K562 (cell line): ENCODE data around the gene ZSCAN12. TPM values are rescaled to one million over a fixed set of nuclear protein-coding genes. Genes with fewer than 3 reads are reported as not detected.

Experiments
- BRF1 ChIP-seq: IDR thresholded peaks from 3 replicates; pipeline ENCODE4 v1.6.1; 2011; ENCODE audit warnings: borderline replicate concordance, mild to moderate bottlenecking; ENCODE audit not compliant: insufficient read length; ENCODE audit errors: extremely low read depth
- GABPA ChIP-seq: fragments of 200-800 bp; sonication (Bioruptor generic); conservative IDR thresholded peaks from 2 replicates; pipeline ENCODE4 v1.6.1; 2016; ENCODE audit warnings: low read depth, missing genetic modification characterization, missing compliant biosample characterization
- NBN ChIP-seq: fragments of 450-650 bp; IDR thresholded peaks from 2 replicates; pipeline ENCODE4 v1.6.1; 2016; ENCODE audit warnings: low read depth, mild to moderate bottlenecking
- NR0B1 ChIP-seq: fragments of 450-650 bp; IDR thresholded peaks from one replicate; pipeline ENCODE4 v1.6.1; 2018; ENCODE audit warnings: mild to moderate bottlenecking, moderate library complexity; ENCODE audit not compliant: partially characterized antibody
- NR2C1 ChIP-seq, 2 experiments: fragments of 450-650 bp; IDR thresholded peaks; 2 replicates each; pipeline ENCODE4 v1.6.1; 2017; ENCODE audit warnings: mild to moderate bottlenecking in 2 of 2, antibody characterized with exemption in 1 of 2, inconsistent platforms in 1 of 2, missing compliant biosample characterization in 1 of 2, missing genetic modification characterization in 1 of 2
- TAF15 ChIP-seq: fragments of 200-400 bp; formaldehyde crosslinking; IDR thresholded peaks from 2 replicates; pipeline ENCODE4 v1.6.1; 2017; ENCODE audit warnings: mild to moderate bottlenecking, low read depth, low read length, moderate library complexity
- THAP7 ChIP-seq: fragments of 250-450 bp; sonication (Bioruptor Pico); IDR thresholded peaks from 2 replicates; pipeline ENCODE4 v1.5.0; 2021
- ZNF707 ChIP-seq: fragments of 250-450 bp; sonication (Bioruptor Pico); conservative IDR thresholded peaks from 2 replicates; pipeline ENCODE4 v1.8.0; 2022; ENCODE audit warnings: inconsistent platforms, mild to moderate bottlenecking, moderate library complexity
- polyA plus RNA-seq, 8 experiments: library from polyadenylated mRNA; depleted of rRNA in 4 of 8; stranded (reverse) in 5 of 8; unstranded in 3 of 8; fragments of >200 nt; fragmentation: Nextera tagmentation in 2 of 8; fragmentation: Illumina TruSeq in 1 of 8; extraction: Ambion mirVana in 2 of 8; extraction: Trizol in 1 of 8; gene quantifications; 2 replicates each; pipeline versions ENCODE4 v1.2.1 to v1.2.3, GENCODE V29; 2011 to 2014; ENCODE audit warnings: inconsistent platforms in 1 of 8, missing spikeins in 1 of 8
- total RNA-seq, 7 experiments: library from RNA; depleted of rRNA in 6 of 7; stranded (reverse); fragments of >200 nt in 6 of 7; fragmentation: Illumina TruSeq in 2 of 7; extraction: Trizol in 2 of 7; gene quantifications; 2 replicates each; pipeline versions ENCODE4 v1.2.1 to v1.2.3, GENCODE V29; 2011 to 2021; ENCODE audit warnings: low replicate concordance in 1 of 7
- TF ChIP-seq, protein P1 (sequence below), 2 experiments: IDR thresholded peaks; 2 replicates each; pipeline ENCODE4 v1.6.1; 2012; ENCODE audit warnings: improper control_type of control experiment in 2 of 2, low read depth in 2 of 2, low read length in 2 of 2, borderline replicate concordance in 1 of 2
- TF ChIP-seq, protein P2 (sequence below): fragments of 450-650 bp; IDR thresholded peaks from 2 replicates; pipeline ENCODE4 v1.6.1; 2016; ENCODE audit warnings: low read depth
- TF ChIP-seq, protein P3 (sequence below), 2 experiments: fragments of 450-650 bp; conservative IDR thresholded peaks; 2 replicates each; pipeline ENCODE4 v1.6.1; 2017; ENCODE audit warnings: mild to moderate bottlenecking in 2 of 2, moderate library complexity in 2 of 2

Gene ZSCAN12
- total and polyA plus RNA-seq, 9 of the 15 experiments (the other 6 are each of a cell fraction or from before 2014, with no cell fraction given): 2.5 to 19.6 (median 12.5) TPM

GRCh38 chr6:28343898-28344677 is 55.5 kb downstream of the ZSCAN12 start (continued):
- TF ChIP-seq NR0B1: no peak
- TF ChIP-seq, protein P1, sequence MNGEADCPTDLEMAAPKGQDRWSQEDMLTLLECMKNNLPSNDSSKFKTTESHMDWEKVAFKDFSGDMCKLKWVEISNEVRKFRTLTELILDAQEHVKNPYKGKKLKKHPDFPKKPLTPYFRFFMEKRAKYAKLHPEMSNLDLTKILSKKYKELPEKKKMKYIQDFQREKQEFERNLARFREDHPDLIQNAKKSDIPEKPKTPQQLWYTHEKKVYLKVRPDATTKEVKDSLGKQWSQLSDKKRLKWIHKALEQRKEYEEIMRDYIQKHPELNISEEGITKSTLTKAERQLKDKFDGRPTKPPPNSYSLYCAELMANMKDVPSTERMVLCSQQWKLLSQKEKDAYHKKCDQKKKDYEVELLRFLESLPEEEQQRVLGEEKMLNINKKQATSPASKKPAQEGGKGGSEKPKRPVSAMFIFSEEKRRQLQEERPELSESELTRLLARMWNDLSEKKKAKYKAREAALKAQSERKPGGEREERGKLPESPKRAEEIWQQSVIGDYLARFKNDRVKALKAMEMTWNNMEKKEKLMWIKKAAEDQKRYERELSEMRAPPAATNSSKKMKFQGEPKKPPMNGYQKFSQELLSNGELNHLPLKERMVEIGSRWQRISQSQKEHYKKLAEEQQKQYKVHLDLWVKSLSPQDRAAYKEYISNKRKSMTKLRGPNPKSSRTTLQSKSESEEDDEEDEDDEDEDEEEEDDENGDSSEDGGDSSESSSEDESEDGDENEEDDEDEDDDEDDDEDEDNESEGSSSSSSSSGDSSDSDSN (IDR thresholded peaks at IDR 0.05; ENCODE audit: borderline replicate concordance in 1 of 2, low read depth in 2 of 2, low read length in 2 of 2): no peak
- TF ChIP-seq ZNF707: no peak
- TF ChIP-seq, protein P2, sequence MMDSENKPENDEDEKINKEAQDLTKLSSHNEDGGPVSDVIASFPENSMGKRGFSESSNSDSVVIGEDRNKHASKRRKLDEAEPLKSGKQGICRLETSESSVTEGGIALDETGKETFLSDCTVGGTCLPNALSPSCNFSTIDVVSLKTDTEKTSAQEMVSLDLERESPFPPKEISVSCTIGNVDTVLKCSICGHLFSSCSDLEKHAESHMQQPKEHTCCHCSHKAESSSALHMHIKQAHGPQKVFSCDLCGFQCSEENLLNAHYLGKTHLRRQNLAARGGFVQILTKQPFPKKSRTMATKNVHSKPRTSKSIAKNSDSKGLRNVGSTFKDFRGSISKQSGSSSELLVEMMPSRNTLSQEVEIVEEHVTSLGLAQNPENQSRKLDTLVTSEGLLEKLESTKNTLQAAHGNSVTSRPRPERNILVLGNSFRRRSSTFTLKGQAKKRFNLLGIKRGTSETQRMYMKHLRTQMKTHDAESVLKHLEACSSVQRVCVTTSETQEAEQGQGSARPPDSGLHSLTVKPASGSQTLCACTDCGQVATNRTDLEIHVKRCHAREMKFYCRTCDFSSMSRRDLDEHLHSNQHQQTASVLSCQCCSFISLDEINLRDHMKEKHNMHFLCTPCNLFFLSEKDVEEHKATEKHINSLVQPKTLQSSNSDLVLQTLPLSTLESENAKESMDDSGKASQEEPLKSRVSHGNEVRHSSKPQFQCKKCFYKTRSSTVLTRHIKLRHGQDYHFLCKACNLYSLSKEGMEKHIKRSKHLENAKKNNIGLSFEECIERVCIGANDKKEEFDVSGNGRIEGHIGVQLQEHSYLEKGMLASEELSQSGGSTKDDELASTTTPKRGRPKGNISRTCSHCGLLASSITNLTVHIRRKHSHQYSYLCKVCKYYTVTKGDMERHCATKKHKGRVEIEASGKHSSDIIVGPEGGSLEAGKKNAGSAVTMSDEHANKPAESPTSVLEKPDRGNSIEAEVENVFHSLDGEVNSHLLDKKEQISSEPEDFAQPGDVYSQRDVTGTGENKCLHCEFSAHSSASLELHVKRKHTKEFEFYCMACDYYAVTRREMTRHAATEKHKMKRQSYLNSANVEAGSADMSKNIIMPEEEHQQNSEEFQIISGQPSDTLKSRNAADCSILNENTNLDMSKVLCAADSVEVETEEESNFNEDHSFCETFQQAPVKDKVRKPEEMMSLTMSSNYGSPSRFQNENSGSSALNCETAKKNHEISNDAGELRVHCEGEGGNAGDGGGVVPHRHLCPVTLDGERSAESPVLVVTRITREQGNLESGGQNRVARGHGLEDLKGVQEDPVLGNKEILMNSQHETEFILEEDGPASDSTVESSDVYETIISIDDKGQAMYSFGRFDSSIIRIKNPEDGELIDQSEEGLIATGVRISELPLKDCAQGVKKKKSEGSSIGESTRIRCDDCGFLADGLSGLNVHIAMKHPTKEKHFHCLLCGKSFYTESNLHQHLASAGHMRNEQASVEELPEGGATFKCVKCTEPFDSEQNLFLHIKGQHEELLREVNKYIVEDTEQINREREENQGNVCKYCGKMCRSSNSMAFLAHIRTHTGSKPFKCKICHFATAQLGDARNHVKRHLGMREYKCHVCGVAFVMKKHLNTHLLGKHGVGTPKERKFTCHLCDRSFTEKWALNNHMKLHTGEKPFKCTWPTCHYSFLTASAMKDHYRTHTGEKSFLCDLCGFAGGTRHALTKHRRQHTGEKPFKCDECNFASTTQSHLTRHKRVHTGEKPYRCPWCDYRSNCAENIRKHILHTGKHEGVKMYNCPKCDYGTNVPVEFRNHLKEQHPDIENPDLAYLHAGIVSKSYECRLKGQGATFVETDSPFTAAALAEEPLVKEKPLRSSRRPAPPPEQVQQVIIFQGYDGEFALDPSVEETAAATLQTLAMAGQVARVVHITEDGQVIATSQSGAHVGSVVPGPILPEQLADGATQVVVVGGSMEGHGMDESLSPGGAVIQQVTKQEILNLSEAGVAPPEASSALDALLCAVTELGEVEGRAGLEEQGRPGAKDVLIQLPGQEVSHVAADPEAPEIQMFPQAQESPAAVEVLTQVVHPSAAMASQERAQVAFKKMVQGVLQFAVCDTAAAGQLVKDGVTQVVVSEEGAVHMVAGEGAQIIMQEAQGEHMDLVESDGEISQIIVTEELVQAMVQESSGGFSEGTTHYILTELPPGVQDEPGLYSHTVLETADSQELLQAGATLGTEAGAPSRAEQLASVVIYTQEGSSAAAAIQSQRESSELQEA: no peak
- no peak for TF ChIP-seq BRF1
- TF ChIP-seq THAP7: no peak
- TF ChIP-seq GABPA (tag): no peak
- TF ChIP-seq, protein P3, sequence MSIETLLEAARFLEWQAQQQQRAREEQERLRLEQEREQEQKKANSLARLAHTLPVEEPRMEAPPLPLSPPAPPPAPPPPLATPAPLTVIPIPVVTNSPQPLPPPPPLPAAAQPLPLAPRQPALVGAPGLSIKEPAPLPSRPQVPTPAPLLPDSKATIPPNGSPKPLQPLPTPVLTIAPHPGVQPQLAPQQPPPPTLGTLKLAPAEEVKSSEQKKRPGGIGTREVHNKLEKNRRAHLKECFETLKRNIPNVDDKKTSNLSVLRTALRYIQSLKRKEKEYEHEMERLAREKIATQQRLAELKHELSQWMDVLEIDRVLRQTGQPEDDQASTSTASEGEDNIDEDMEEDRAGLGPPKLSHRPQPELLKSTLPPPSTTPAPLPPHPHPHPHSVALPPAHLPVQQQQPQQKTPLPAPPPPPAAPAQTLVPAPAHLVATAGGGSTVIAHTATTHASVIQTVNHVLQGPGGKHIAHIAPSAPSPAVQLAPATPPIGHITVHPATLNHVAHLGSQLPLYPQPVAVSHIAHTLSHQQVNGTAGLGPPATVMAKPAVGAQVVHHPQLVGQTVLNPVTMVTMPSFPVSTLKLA (conservative IDR thresholded peaks at IDR 0.05): peak; percentile 48 to 64; a peak in 3 of 4 replicates
- no peak for TF ChIP-seq NBN
- TF ChIP-seq NR2C1 (IDR thresholded peaks at IDR 0.05): no peak
- TF ChIP-seq NR2C1 (tag; IDR thresholded peaks at IDR 0.05): no peak
- no peak for TF ChIP-seq TAF15
